KMS-11 (cell line): ENCODE data around the gene SEPHS1.

Experiments used
- H2AFZ ChIP-seq: fragments of 200-600 bp; sonication (generic); 2 replicates; pipeline ENCODE4 v1.6.1; 2016; ENCODE audit warnings: antibody characterized with exemption, mixed run types, low read depth
- H3K27ac ChIP-seq: fragments of 200-600 bp; sonication (generic); 2 replicates; pipeline ENCODE4 v1.6.1; 2016; ENCODE audit warnings: mild to moderate bottlenecking, mixed run types
- H3K27me3 ChIP-seq: fragments of 200-600 bp; sonication (generic); 2 replicates; pipeline ENCODE4 v1.6.1; 2017; ENCODE audit warnings: mild to moderate bottlenecking, low read depth, mixed run types, moderate library complexity; ENCODE audit not compliant: insufficient read depth
- H3K36me3 ChIP-seq: fragments of 200-600 bp; sonication (generic); 2 replicates; pipeline ENCODE4 v1.6.1; 2017; ENCODE audit warnings: mild to moderate bottlenecking, mixed run types; ENCODE audit not compliant: insufficient read depth
- H3K4me1 ChIP-seq: fragments of 200-600 bp; sonication (generic); 2 replicates; pipeline ENCODE4 v1.6.1; 2016; ENCODE audit warnings: mild to moderate bottlenecking, low read depth, mixed run types; ENCODE audit not compliant: poor library complexity, severe bottlenecking
- H3K4me2 ChIP-seq: fragments of 200-600 bp; sonication (generic); 2 replicates; pipeline ENCODE4 v1.7.0; 2016; ENCODE audit warnings: mild to moderate bottlenecking, mixed run types
- H3K4me3 ChIP-seq: fragments of 200-600 bp; sonication (generic); IDR thresholded peaks from 2 replicates; pipeline ENCODE4 v1.6.1; 2017; ENCODE audit warnings: low read depth, low read length, mixed read lengths; ENCODE audit not compliant: insufficient read depth
- H3K79me2 ChIP-seq: fragments of 200-600 bp; sonication (generic); 2 replicates; pipeline ENCODE4 v1.6.1; 2016; ENCODE audit warnings: low read depth, mixed run types; ENCODE audit not compliant: insufficient read depth
- H3K9ac ChIP-seq: fragments of 200-600 bp; sonication (generic); 2 replicates; pipeline ENCODE4 v1.6.1; 2016; ENCODE audit warnings: mild to moderate bottlenecking, mixed run types
- H4K20me1 ChIP-seq: fragments of 200-600 bp; sonication (generic); 2 replicates; pipeline ENCODE4 v1.6.1; 2016; ENCODE audit warnings: mild to moderate bottlenecking, mixed run types; ENCODE audit not compliant: insufficient read depth
- CTCF ChIP-seq: fragments of 200-600 bp; sonication (generic); conservative IDR thresholded peaks from 2 replicates; pipeline ENCODE4 v1.6.1; 2017; ENCODE audit warnings: low read depth, mild to moderate bottlenecking, antibody characterized with exemption, low read length, moderate library complexity, mixed read lengths

SEPHS1 gene

GRCh38 chr10:13319166-13319565, 28.9 kb downstream of the SEPHS1 start:
- no peak overlapping the region for H3K4me2 ChIP-seq
- no peak for TF ChIP-seq CTCF
- H3K27ac ChIP-seq, result no peak overlapping the region
- no peaks in the 10 kb centered on the region for H4K20me1 ChIP-seq
- no peaks in the 10 kb centered on the region for H3K79me2 ChIP-seq
- H3K36me3 ChIP-seq, result no peaks in the 10 kb centered on the region; the same call in 1 of the 2 replicates
- H3K4me3 ChIP-seq, result no peak overlapping the region
- no peak overlapping the region for H3K9ac ChIP-seq
- no peaks in the 10 kb centered on the region for H3K27me3 ChIP-seq
- no peaks in the 10 kb centered on the region for H3K4me1 ChIP-seq
- H2AFZ ChIP-seq, result no peak overlapping the region

- no peaks in the 10 kb centered on the region for H3K27me3 ChIP-seq
- no peak overlapping the region for H3K27ac ChIP-seq
- H2AFZ ChIP-seq, result no peak overlapping the region
- no peaks in the 10 kb centered on the region for H3K79me2 ChIP-seq
- no peak for TF ChIP-seq CTCF
- no peaks in the 10 kb centered on the region for H4K20me1 ChIP-seq
- no peaks in the 10 kb centered on the region for H3K4me1 ChIP-seq
- H3K36me3 ChIP-seq, result no peaks in the 10 kb centered on the region; the same call in 1 of the 2 replicates
- no peak overlapping the region for H3K4me2 ChIP-seq
- no peak overlapping the region for H3K9ac ChIP-seq
- no peak overlapping the region for H3K4me3 ChIP-seq
Observed at GRCh38 chr10:13317474-13317873, 30.6 kb downstream of the SEPHS1 start.

GRCh38 chr10:13316635-13317311, 31.3 kb downstream of the SEPHS1 start:
- Histone ChIP-seq H3K36me3 (no peaks in the 10 kb centered on the region; the same call in 1 of the 2 replicates), H2AFZ (no peak overlapping the region), H3K4me1 (no peaks in the 10 kb centered on the region), H3K9ac (no peak overlapping the region), H3K27ac (no peak overlapping the region), H3K27me3 (no peaks in the 10 kb centered on the region), H3K79me2 (no peaks in the 10 kb centered on the region), H4K20me1 (no peaks in the 10 kb centered on the region), H3K4me3 (no peak overlapping the region), H3K4me2 (no peak overlapping the region)
- no peak for TF ChIP-seq CTCF

- Histone ChIP-seq H3K27ac (no peak overlapping the region), H3K9ac (no peak overlapping the region), H3K4me2 (no peak overlapping the region), H3K36me3 (no peaks in the 10 kb centered on the region; the same call in 1 of the 2 replicates), H3K4me3 (no peak overlapping the region), H4K20me1 (no peaks in the 10 kb centered on the region), H3K4me1 (no peaks in the 10 kb centered on the region), H2AFZ (no peak overlapping the region), H3K27me3 (no peaks in the 10 kb centered on the region), H3K79me2 (no peaks in the 10 kb centered on the region)
- TF ChIP-seq CTCF, result no peak
Observed at GRCh38 chr10:13315361-13315760, 32.7 kb downstream of the SEPHS1 start.
